HG03521 (cell line): ENCODE data around the gene HOXD9.

Experiments used
- ATAC-seq: cut with Tn5 transposase; IDR thresholded peaks from one replicate; pipeline ENCODE4 v1.9.1; 2021; ENCODE audit warnings: mild to moderate bottlenecking, moderate library complexity; ENCODE audit not compliant: unreplicated experiment

Gene HOXD9

GRCh38 chr2:176124110-176124946, 1.8 kb downstream of the HOXD9 start:
- no peak for ATAC-seq

DNA sequence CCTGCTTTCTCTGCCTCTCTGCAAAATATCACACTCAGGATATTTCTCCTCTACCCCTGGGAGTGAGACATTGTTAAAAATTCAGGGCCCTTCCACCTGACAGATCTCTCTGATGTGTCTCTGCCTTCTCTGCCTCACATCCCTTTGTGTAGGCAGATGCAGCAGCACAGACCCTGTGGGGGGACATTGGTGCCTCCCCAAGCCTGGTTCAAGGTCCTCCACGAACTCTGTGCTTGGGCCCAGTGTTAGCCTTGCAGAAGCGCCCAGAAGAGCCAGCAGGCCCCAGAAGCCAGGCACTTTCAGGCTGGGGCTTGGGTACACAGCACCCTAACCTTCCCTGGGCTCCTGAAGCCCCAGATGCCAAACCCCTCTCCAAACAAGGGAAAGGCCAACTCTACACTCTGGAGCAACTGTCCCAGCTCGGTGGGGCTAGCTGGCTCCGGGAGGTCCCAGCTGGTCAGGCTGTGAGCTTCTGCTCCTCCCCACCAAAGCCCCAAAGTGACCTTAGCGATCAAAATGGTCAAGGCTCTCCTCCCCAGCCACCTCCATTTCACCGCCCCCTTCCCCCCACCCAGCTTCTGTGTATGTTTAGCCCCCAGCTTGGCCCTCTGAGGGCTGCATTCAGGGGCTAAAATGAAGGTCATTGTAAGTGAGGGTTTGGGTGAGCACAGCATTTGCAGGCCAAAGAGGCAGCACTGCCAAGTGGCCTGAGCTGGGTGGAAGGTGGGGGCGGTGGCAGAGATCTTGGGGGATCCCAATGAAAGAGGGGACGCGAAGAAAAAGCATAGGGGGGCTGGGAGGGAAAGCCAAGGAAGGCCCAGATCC, 2.6 kb downstream of the HOXD9 start:
- no peak for ATAC-seq

DNA sequence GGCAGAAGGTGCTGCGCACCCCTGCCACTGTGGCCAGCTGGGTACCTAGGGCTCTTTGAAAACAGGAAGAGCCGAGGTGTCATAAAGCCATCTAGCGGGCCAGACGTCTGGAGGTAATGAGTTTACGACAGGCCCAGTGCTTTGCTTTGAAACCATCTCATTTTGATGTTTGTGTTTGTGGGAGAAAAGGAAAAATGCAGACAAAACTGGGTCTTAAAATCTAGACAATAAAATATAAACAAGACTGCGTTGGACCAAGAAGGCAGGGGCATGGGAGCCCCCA, 3.2 kb downstream of the HOXD9 start:
- ATAC-seq: no peak

GRCh38 chr2:176126929-176127773, 4.6 kb downstream of the HOXD9 start:
- ATAC-seq: no peak

DNA sequence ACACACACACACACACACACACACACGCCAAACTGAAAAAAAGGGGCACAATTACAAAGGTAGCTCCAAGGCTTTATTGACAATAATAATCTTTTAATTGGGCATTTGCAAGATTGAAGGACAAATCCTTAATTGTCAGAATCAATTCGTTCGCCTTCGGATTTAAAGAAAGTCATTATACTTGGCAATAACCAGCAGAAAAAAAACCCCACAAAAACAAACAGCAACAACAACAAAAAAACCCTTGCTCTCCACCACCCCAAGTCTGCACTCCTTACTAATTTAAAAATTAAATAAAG, 5.2 kb downstream of the HOXD9 start:
- no peak for ATAC-seq

DNA sequence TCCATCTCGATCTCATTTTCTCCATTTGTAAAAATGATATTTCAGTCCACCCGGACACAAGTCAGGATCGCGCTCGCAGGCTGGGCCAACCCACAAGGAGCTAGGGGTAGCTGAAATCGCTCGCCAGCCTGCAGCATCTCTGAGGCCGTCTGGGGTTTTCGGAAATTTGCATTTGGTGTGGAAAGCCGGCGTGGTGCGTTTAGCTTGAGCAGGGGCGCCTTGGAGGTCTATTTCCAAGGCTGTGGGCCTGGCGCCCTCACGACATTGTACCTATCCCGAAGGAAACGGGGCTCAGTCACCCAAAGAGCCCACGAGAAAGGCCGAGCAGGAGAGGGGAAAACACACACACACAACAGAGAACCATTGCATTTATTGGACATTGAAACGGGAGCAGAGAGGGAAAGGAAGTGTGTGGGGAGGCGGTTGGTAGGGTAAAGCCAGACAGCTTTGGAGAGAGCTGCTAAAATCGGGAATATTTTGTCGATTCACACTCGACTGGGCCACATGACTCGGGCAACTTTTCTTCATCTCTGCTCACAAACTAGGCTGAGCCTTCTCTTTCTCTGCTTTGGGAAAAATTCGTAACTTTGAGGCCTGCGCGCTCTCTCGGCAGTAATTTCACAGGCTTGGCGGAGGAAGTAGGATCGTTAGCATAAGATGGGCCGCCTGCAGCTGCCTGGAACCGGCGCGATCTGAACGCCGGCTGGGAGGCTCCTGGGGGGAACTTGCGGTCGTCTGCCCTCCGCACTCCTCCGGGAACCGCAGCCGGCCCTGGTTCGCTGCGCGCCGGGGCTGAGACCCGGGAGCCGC, 5.9 kb downstream of the HOXD9 start:
- ATAC-seq: no peak

DNA sequence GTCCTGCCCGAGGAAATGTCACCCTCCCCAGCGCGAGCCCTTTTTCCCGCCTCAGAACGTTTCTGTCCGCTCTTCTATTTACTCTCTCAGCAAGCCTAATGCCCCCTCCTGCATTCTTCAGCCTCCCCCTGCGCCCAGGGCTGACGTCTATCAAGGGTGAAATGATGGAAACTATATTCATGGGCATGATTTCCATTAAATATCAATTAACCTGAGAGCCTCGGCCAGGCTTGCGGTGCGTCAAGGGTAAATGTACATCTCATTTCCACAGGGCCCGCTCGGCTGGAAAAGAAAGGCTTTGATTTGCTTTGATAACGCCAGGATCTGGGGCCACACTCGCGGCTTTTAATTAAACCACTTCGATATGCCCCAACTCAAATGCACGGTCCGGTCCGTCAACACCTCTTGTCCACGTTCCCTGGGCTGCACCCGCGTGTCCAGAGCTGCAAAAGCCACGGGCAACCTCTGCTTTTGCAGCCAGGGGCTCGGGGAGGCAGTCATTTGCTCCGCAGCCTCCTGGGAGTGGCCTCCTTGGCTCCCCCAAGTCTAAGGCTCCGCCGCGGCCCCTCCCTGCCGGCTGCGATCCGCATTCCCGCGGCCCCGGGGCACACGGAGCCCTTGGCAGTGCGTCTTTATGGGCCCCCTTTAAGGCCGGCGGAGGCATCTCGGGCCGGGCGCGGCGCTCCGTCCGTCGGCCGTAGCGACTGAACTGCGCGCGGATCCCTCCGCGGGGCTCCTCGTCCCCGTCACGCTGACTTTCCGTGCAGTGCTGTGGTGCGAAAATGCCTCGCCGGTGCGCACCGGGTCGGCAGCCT, 6.7 kb downstream of the HOXD9 start, which contains the start of gene HOXD8:
Gene HOXD8, plus strand, starts transcription at position 724 of the 815 bp plus-strand sequence. CDS start 662 bp downstream, outside the sequence.
- no peak for ATAC-seq

DNA sequence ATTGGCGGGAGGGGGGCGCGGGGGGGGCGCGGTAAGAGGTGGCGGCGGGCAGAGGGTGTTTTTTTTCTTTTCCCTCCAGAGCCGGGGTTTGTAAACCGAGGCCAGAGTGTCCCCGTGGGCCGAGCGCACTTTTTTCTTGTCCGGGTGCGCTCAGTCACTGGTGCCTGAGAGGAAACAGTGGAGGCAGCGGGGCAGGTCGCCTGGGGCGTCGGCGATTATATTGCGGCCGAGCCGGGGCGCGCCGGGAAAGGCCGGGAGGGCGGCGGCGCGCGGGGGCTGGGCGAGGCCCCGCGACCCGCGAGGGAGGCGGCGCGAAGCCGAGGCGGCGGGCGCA, 7.3 kb downstream of the HOXD9 start:
- no peak for ATAC-seq

- no peak for ATAC-seq
These were observed 7.8 kb downstream of the HOXD9 start for GRCh38 chr2:176130147-176130956.

DNA sequence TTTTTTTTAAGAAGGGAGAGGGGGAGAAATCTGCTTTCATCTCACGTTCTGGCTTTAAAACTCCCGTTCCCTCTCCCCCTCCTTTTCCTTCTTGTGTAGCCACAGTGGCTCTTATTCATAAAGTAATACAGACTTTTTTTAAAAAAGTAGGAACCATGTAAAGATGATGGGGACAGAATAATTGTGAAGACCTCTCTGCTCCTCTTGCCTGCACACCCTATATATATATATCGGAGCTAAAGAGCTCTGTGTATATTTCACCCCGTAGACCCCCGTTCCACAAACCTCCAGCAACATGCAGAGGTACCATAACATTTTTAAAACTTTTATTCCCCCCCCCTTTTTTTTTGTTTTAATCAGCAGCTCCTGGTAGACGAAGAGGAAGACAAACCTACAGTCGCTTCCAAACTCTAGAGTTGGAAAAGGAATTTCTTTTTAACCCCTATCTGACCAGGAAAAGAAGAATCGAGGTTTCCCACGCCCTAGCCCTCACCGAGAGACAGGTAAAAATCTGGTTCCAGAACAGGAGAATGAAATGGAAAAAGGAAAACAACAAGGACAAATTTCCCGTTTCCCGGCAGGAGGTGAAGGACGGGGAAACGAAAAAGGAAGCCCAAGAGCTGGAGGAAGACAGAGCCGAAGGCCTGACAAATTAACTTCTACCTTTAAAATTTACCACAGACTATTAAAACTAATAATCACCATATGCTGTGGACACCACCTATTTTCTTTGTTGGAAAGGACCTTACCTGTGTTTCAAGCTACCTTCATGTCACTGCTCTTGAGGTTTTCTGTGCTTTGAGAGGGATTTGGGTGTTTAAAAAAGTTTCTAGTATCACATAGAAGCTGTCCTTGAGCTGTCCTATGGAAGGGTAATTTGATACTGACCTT, 8.7 kb downstream of the HOXD9 start:
- no peak for ATAC-seq

DNA sequence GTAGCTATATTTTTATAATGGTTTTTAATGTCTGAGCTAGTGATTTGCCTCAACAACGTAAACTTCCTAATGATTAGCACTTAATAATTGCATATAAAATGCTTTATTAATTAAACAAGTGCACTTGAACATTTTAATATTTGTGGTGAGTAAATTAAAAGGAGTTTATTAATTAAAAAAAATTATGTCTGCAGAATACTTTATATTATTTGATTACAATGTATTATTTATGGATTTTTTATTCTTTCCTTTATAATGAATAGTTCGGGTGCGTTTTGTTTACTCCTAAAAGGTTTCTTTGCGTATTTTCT, 9.3 kb downstream of the HOXD9 start:
- ATAC-seq: no peak

DNA sequence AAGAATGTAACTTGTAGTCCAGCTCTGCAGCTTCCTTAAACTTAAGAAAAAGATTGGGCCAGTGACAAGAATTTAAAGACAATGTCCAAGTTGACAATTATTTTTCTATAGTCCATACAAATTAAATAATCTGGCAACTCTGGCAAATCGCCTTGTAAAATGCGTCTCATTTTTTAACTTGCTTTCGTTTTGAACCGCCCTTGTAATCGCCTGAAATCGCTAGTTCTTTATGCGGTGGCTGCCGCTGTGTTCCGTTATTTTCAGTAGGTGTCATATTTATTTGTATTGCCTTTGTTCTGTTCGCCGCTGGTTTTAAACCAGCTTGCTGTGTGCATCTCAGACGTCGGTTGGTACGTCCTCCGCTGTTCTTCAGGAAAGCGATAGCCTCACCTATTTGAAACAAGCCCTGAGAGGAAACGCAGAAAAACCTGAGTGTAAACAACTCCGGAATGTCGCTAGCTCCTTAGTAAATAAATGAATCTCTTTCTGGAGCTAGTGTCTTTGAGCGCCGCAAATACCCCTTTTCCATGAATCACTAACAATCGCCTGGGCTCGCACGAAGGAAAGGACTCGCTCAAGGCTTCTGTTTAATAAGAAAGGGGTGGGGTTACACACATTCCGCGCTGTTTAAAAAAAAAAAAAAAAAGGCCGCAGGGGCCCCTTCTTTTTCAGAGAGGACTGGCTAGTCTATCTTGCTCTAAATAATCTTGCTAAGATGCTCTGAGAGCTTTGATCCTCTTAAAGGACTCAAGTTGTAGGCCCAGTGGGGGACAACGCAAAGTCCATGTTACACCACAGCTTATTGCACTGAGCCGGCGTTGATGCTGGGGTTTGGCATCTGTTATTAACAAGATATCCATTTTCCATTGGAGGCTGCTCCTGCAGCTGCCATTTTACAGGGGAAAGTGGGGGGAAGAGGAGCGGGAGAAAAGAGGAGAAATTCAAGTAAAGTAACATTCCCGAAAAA, 10.0 kb downstream of the HOXD9 start:
- ATAC-seq: no peak

GRCh38 chr2:176133389-176133788, 10.9 kb downstream of the HOXD9 start:
- ATAC-seq: no peak

DNA sequence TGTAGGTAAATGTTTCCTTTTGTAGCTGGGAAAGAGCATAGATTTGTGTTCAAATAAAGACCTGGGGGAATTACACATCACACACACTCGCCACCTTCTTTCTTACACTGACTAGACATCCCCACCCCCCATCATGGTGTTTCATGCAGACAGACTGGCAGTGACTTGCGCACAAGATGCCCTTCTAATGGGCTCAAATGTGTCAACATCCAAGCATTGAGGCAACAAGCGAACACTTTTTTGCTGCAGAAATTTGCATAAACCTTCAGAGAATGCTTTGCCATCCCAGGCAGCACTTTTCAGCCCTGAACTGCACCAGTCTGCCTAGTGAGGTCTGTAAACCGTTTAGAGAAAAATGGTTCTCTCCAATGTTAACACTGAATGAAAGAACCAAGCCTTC, 11.5 kb downstream of the HOXD9 start:
- ATAC-seq: no peak

- no peak for ATAC-seq
These were observed 12.5 kb downstream of the HOXD9 start for GRCh38 chr2:176135035-176135440.

DNA sequence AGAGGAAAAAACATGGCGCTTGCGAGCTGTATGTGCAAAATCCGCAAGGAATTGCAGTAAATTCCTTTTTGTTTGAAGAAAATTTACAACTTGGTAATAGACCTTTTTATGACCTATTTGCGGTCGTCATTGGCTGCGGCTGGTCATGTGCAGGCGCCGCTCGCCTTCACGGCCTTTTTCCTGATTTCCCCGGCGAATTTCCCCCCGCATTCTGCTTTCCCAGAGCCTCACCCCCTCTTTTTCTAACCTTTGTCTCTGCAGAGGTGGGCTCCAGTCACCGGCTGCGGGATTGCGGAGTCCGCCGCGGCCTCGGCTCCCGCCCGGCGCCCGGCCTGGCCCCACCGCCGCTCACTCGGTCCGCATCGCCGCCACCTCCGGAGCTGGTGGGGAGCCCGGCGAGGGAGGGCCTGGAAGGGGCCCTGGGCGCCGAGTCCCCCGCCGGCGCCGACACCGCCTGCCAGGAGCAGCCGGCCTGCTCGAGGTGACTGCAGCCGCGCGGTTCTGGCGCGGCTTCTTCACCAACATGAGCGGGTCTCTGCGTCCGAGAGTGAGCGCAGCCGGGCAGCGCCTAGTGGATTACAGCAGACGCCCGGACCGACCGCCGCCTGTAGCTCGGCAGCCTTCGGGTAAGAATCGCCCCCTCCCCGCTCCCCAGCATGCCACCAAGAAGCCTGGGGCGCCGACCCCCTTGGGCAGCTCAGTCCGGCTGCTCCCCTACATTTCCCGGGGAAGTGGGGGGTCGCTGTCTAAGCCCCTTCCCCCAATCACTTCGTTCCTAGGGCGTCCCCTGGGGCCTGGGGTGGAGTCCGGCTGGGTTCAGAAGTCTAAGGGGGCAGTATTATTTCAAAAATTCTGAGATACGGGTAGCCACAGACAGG, 14.1 kb downstream of the HOXD9 start:
- no peak for ATAC-seq
